HEK293 (cell line): Measurements from ENCODE around the gene AMBRA1.

Experiments
- CTCF ChIA-PET: fragments of 350-600 bp; formaldehyde crosslinking; extraction: SDS; loops from one replicate; lab custom pipeline; 2021; ENCODE audit warnings: antibody characterized with exemption; lab: Yijun Ruan, JAX
- POLR2A ChIA-PET: fragments of 300-600 bp; formaldehyde crosslinking; extraction: SDS; loops from one replicate; lab custom pipeline; 2020; ENCODE audit warnings: antibody characterized with exemption, inconsistent platforms; lab: Yijun Ruan, JAX
- H3K27ac ChIP-seq: fragments of 200-500 bp; sonication (Bioruptor generic); 2 replicates; pipeline ENCODE4 v1.5.1; 2014; ENCODE audit warnings: low read depth, low read length, control low read depth, inconsistent platforms; ENCODE audit errors: extremely low read depth
- H3K36me3 ChIP-seq, 2 experiments: fragments of 200-500 bp in 1 of 2; sonication (Bioruptor generic) in 1 of 2; 1 replicate in 1 of 2; 2 replicates in 1 of 2; pipeline ENCODE4 v1.5.1; 2014 to 2017; ENCODE audit warnings: inconsistent platforms in 2 of 2, low read length in 2 of 2; ENCODE audit not compliant: control insufficient read depth in 2 of 2, insufficient read depth in 1 of 2
- H3K4me1 ChIP-seq: fragments of 200-500 bp; sonication (Bioruptor generic); 2 replicates; pipeline ENCODE4 v1.5.1; 2014; ENCODE audit warnings: mild to moderate bottlenecking, low read length, inconsistent platforms; ENCODE audit not compliant: control insufficient read depth, insufficient read depth
- H3K4me3 ChIP-seq: 2 replicates; pipeline ENCODE4 v1.5.1; 2011; ENCODE audit warnings: low read depth, mild to moderate bottlenecking, control low read depth, low read length, moderate library complexity
- H3K9me3 ChIP-seq: fragments of 200-500 bp; sonication (Bioruptor generic); 2 replicates; pipeline ENCODE4 v1.5.1; 2014; ENCODE audit warnings: low read depth, low read length, inconsistent platforms; ENCODE audit not compliant: control insufficient read depth, insufficient read depth
- FEZF1 ChIP-seq: fragments of 450-650 bp; formaldehyde crosslinking; IDR thresholded peaks from 2 replicates; pipeline ENCODE4 v1.5.1; 2016; ENCODE audit warnings: missing biosample characterization, missing genetic modification characterization
- HOXC10 ChIP-seq: sonication (generic); formaldehyde crosslinking; IDR thresholded peaks from 2 replicates; pipeline ENCODE4 v1.8.1; 2023; ENCODE audit warnings: mild to moderate bottlenecking, missing genetic modification reagents
- KLF10 ChIP-seq: fragments of 450-650 bp; IDR thresholded peaks from 2 replicates; pipeline ENCODE4 v1.5.1; 2018; ENCODE audit warnings: missing biosample characterization, mild to moderate bottlenecking, missing genetic modification characterization
- KLF16 ChIP-seq: fragments of 450-650 bp; formaldehyde crosslinking; IDR thresholded peaks from 2 replicates; pipeline ENCODE4 v1.5.1; 2017; ENCODE audit warnings: missing biosample characterization, missing genetic modification characterization
- RBAK ChIP-seq: fragments of 450-650 bp; formaldehyde crosslinking; IDR thresholded peaks from 2 replicates; pipeline ENCODE4 v1.5.1; 2016; ENCODE audit warnings: missing biosample characterization, missing genetic modification characterization
- TSHZ1 ChIP-seq: fragments of 450-650 bp; formaldehyde crosslinking; IDR thresholded peaks from 2 replicates; pipeline ENCODE4 v1.5.1; 2016; ENCODE audit warnings: missing biosample characterization, missing genetic modification characterization, borderline replicate concordance
- ZBTB21 ChIP-seq: fragments of 450-650 bp; formaldehyde crosslinking; IDR thresholded peaks from 2 replicates; pipeline ENCODE4 v1.5.1; 2017; ENCODE audit warnings: missing biosample characterization, missing genetic modification characterization
- ZBTB7A ChIP-seq: fragments of 450-650 bp; formaldehyde crosslinking; IDR thresholded peaks from 2 replicates; pipeline ENCODE4 v1.5.1; 2016; ENCODE audit warnings: low read depth, missing biosample characterization, missing genetic modification characterization
- ZEB2 ChIP-seq: fragments of 450-650 bp; formaldehyde crosslinking; IDR thresholded peaks from 2 replicates; pipeline ENCODE4 v1.5.1; 2016; ENCODE audit warnings: missing biosample characterization, missing genetic modification characterization
- ZNF121 ChIP-seq: fragments of 450-650 bp; formaldehyde crosslinking; IDR thresholded peaks from 2 replicates; pipeline ENCODE4 v1.5.1; 2016; ENCODE audit warnings: missing biosample characterization, missing genetic modification characterization
- ZNF138 ChIP-seq: fragments of 450-650 bp; formaldehyde crosslinking; IDR thresholded peaks from 2 replicates; pipeline ENCODE4 v1.5.1; 2016; ENCODE audit warnings: missing biosample characterization, missing genetic modification characterization, borderline replicate concordance
- ZNF148 ChIP-seq: fragments of 450-650 bp; formaldehyde crosslinking; IDR thresholded peaks from 2 replicates; pipeline ENCODE4 v1.5.0; 2017; ENCODE audit warnings: missing biosample characterization, missing genetic modification characterization, borderline replicate concordance
- ZNF223 ChIP-seq: fragments of 450-650 bp; formaldehyde crosslinking; IDR thresholded peaks from 2 replicates; pipeline ENCODE4 v1.5.1; 2016; ENCODE audit warnings: missing biosample characterization, missing genetic modification characterization
- TF ChIP-seq, protein P1 (sequence below): fragments of 450-650 bp; formaldehyde crosslinking; IDR thresholded peaks from 2 replicates; pipeline ENCODE4 v1.5.1; 2016; ENCODE audit warnings: missing biosample characterization, missing genetic modification characterization

The AMBRA1 gene

GRCh38 chr11:46427364-46427763 lies 166.5 kb downstream of the AMBRA1 start (continued):
- no peak for TF ChIP-seq KLF16 (tag by site-specific recombination)
- no peak for TF ChIP-seq RBAK (tag by site-specific recombination)

GRCh38 chr11:46426233-46426991 lies 167.4 kb downstream of the AMBRA1 start:
- H3K36me3 ChIP-seq = peaks cover 0 to 25% of the 10 kb centered on the region in 2 experiments; a peak in 1 of 3 replicates
- ChIA-PET CTCF (interaction anchor here (0.6 to 0.7 kb wide), 2 partner anchors 109 to 195 kb away, joined by 3 to 5 read pairs; no protein-coding TSS in a partner anchor), POLR2A (no interaction called here)
- H3K9me3 ChIP-seq = no peaks in the 10 kb centered on the region
- TF ChIP-seq, protein P1, sequence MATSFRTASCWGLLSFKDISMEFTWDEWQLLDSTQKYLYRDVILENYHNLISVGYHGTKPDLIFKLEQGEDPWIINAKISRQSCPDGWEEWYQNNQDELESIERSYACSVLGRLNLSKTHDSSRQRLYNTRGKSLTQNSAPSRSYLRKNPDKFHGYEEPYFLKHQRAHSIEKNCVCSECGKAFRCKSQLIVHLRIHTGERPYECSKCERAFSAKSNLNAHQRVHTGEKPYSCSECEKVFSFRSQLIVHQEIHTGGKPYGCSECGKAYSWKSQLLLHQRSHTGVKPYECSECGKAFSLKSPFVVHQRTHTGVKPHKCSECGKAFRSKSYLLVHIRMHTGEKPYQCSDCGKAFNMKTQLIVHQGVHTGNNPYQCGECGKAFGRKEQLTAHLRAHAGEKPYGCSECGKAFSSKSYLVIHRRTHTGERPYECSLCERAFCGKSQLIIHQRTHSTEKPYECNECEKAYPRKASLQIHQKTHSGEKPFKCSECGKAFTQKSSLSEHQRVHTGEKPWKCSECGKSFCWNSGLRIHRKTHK (tag by site-specific recombination) = no peak
- no peak for TF ChIP-seq ZNF148 (tag by site-specific recombination)
- TF ChIP-seq ZBTB7A (tag by site-specific recombination) = no peak
- TF ChIP-seq ZNF223 = no peak
- TF ChIP-seq HOXC10 = no peak
- TF ChIP-seq ZNF138 (tag by site-specific recombination) = no peak
- TF ChIP-seq ZBTB21 (tag by site-specific recombination) = no peak
- TF ChIP-seq TSHZ1 (tag by site-specific recombination) = no peak
- TF ChIP-seq ZNF121 (tag by site-specific recombination) = no peak
- TF ChIP-seq ZEB2 = no peak
- H3K27ac ChIP-seq = no peak overlapping the region
- 0 out of 2 replicates have a peak, but pooled peaks cover 2% of the 10 kb centered on the region for H3K4me1 ChIP-seq
- no peak overlapping the region for H3K4me3 ChIP-seq

GRCh38 chr11:46422588-46422987 lies 171.2 kb downstream of the AMBRA1 start:
- Histone ChIP-seq H3K4me3 (no peak overlapping the region), H3K9me3 (no peaks in the 10 kb centered on the region), H3K36me3 (peaks cover 0 to 22% of the 10 kb centered on the region in 2 experiments; a peak in 1 of 3 replicates), H3K27ac (no peak overlapping the region), H3K4me1 (0 out of 2 replicates have a peak, but pooled peaks cover 5% of the 10 kb centered on the region)
- ChIA-PET POLR2A (no interaction called here), CTCF (interaction anchor here (0.7 kb wide), 1 partner anchor 232 kb away, joined by 3 read pairs; no protein-coding TSS in a partner anchor)
- TF ChIP-seq FEZF1 (tag by site-specific recombination) = 0 out of 2 replicates have a peak, but pooled peaks have one; percentile 8
- no peak for TF ChIP-seq KLF10 (tag by site-specific recombination)
